ENCODE data around the gene RASA3. TPM values are rescaled to one million over a fixed set of nuclear protein-coding genes. Genes with fewer than 3 reads are reported as not detected.

The RASA3 gene
- total RNA-seq, 1 experiment from 2014 or later, result 13.2 TPM

- DNase-seq (ENCODE audit: low read depth), result peak; percentile 51
These were observed 127.8 kb downstream of the RASA3 start for GRCh38 chr13:114004420-114005205.

GRCh38 chr13:114002771-114003321 lies 129.6 kb downstream of the RASA3 start:
- no peak for DNase-seq (ENCODE audit: low read depth)

GRCh38 chr13:114002009-114002544 lies 130.3 kb downstream of the RASA3 start:
- DNase-seq (ENCODE audit: low read depth), result no peak

- DNase-seq (ENCODE audit: low read depth), result no peak
These were observed 131.0 kb downstream of the RASA3 start for GRCh38 chr13:114001331-114002008.

GRCh38 chr13:114000151-114001040 lies 132.0 kb downstream of the RASA3 start:
- DNase-seq (ENCODE audit: low read depth), result no peak

GRCh38 chr13:113999618-113999910 lies 132.9 kb downstream of the RASA3 start:
- no peak for DNase-seq (ENCODE audit: low read depth)

GRCh38 chr13:113998781-113999617 lies 133.4 kb downstream of the RASA3 start:
- DNase-seq (ENCODE audit: low read depth), result no peak

GRCh38 chr13:113997845-113998751 lies 134.3 kb downstream of the RASA3 start:
- peak; percentile 54 for DNase-seq (ENCODE audit: low read depth)

GRCh38 chr13:113996912-113997745 lies 135.3 kb downstream of the RASA3 start:
- no peak for DNase-seq (ENCODE audit: low read depth)

- no peak for DNase-seq (ENCODE audit: low read depth)
These were observed 136.1 kb downstream of the RASA3 start for GRCh38 chr13:113996081-113996911.

GRCh38 chr13:113995051-113995601 lies 137.3 kb downstream of the RASA3 start:
- DNase-seq (ENCODE audit: low read depth), result no peak

GRCh38 chr13:113992276-113993005 lies 140.0 kb downstream of the RASA3 start:
- no peak for DNase-seq (ENCODE audit: low read depth)

GRCh38 chr13:113991676-113992179 lies 140.7 kb downstream of the RASA3 start:
- no peak for DNase-seq (ENCODE audit: low read depth)

- no peak for DNase-seq (ENCODE audit: low read depth)
These were observed 141.2 kb downstream of the RASA3 start for GRCh38 chr13:113991191-113991669.

GRCh38 chr13:113990321-113990837 lies 142.0 kb downstream of the RASA3 start:
- no peak for DNase-seq (ENCODE audit: low read depth)

GRCh38 chr13:113989585-113990300 lies 142.7 kb downstream of the RASA3 start:
- DNase-seq (ENCODE audit: low read depth), result no peak
